ENCODE results near the gene LBHD1.
A peak's percentile ranks its signal among the peaks of the same experiment; 100 is the strongest.
"Not testable (repeated sequence)": the region's sequence is repeated elsewhere in the genome, so short reads cannot be mapped to it uniquely, and the experiment has no call there.

LBHD1 gene

GRCh38 chr11:62644220-62644619 lies 27.8 kb downstream of the LBHD1 start:
- 98% methylated on average over 8 of the region's 8 CpGs for WGBS
- Histone ChIP-seq H3K9me3 (ENCODE audit: insufficient read depth, low read depth, low read length) (no peaks in the 10 kb centered on the region), H3K4me1 (ENCODE audit: insufficient read depth, low read length) (no peaks in the 10 kb centered on the region), H3K27ac (ENCODE audit: low read depth, low read length) (no peak overlapping the region), H3K9ac (ENCODE audit: low read depth, low read length) (no peak overlapping the region), H3K27me3 (ENCODE audit: insufficient read depth, low read length) (no peaks in the 10 kb centered on the region), H3K4me3 (ENCODE audit: low read length) (no peak overlapping the region), H3K36me3 (ENCODE audit: insufficient read depth, low read length) (peaks cover 45% of the 10 kb centered on the region)

- H3K4me1 ChIP-seq (ENCODE audit: insufficient read depth, low read length) = no peaks in the 10 kb centered on the region
- H3K27me3 ChIP-seq (ENCODE audit: insufficient read depth, low read length) = no peaks in the 10 kb centered on the region
- peaks cover 98% of the 10 kb centered on the region for H3K36me3 ChIP-seq (ENCODE audit: insufficient read depth, low read length)
- no peak overlapping the region for H3K9ac ChIP-seq (ENCODE audit: low read depth, low read length)
- no peaks in the 10 kb centered on the region for H3K9me3 ChIP-seq (ENCODE audit: insufficient read depth, low read depth, low read length)
- no peak overlapping the region for H3K4me3 ChIP-seq (ENCODE audit: low read length)
- no peak overlapping the region for H3K27ac ChIP-seq (ENCODE audit: low read depth, low read length)
- WGBS = 97% methylated on average over 6 of the region's 6 CpGs
These were observed 39.6 kb downstream of the LBHD1 start for GRCh38 chr11:62632492-62632891.

DNA sequence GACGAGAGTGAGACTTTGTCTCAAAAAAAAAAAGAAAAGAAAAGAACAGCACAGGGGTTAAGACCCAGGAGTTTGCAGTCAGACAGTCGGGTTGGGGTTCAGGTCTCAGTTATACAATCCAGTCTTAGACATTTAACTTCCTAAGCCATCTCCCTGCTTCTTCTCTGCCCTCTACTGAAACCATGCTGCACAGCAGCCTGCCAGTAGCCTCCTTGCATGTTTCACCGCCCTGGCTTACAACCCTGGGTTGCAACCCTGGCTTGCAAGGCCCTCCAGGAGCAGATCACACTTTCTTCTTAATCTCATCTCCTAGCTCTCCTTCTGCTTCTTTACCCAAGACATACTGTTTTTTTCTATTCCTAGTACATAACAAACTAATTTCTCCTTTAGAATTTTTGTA lies 44.4 kb downstream of the LBHD1 start:
- 92% methylated on average over 3 of the region's 3 CpGs for WGBS
- peaks cover 78% of the 10 kb centered on the region for H3K36me3 ChIP-seq (ENCODE audit: insufficient read depth, low read length)

DNA sequence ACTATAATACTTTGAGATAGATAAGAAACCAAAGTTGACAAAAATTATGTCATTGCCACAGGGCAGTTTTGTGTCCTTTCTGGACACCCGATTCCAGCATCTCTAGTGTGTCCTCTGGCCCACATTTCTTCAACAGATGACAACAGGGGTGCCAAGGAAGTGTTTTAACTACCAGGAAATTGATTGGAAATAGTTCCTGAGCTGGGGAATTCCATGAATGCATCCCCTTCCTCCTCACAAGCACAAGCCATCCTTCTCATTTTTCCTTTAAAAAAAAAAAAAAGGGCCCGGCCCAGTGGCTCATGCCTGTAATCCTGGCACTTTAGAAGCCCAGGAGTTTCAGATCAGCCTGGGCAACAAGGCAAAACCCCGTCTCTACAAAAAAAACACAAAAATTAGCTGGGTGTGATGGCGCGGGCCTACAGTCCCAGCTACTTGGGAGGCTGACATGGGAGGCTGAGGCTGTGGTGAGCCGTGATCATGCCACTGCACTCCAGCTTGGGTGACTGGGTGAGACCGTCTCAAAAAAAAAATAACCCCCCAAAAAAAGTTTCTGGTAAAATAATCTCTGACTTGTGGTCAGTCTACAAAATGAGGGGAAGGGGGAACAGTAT lies 49.5 kb downstream of the LBHD1 start:
- Histone ChIP-seq H3K27me3 (ENCODE audit: insufficient read depth, low read length) (no peaks in the 10 kb centered on the region), H3K36me3 (ENCODE audit: insufficient read depth, low read length) (peaks cover 27% of the 10 kb centered on the region), H3K4me3 (ENCODE audit: low read length) (peak overlapping the region; percentile 93), H3K27ac (ENCODE audit: low read depth, low read length) (peak overlapping the region; percentile 91), H3K4me1 (ENCODE audit: insufficient read depth, low read length) (peaks cover 10% of the 10 kb centered on the region; the same call in 1 of the 2 replicates), H3K9me3 (ENCODE audit: insufficient read depth, low read depth, low read length) (no peaks in the 10 kb centered on the region), H3K9ac (ENCODE audit: low read depth, low read length) (peak overlapping the region; percentile 21)
- 87% methylated on average over 6 of the region's 7 CpGs for WGBS

More for the DNA sequence above, 44.4 kb downstream of the LBHD1 start:
- H3K4me1 ChIP-seq (ENCODE audit: insufficient read depth, low read length) = no peaks in the 10 kb centered on the region
- H3K9ac ChIP-seq (ENCODE audit: low read depth, low read length) = no peak overlapping the region
- no peak overlapping the region for H3K4me3 ChIP-seq (ENCODE audit: low read length)
- H3K9me3 ChIP-seq (ENCODE audit: insufficient read depth, low read depth, low read length) = no peaks in the 10 kb centered on the region
- no peak overlapping the region for H3K27ac ChIP-seq (ENCODE audit: low read depth, low read length)
- H3K27me3 ChIP-seq (ENCODE audit: insufficient read depth, low read length) = no peaks in the 10 kb centered on the region

DNA sequence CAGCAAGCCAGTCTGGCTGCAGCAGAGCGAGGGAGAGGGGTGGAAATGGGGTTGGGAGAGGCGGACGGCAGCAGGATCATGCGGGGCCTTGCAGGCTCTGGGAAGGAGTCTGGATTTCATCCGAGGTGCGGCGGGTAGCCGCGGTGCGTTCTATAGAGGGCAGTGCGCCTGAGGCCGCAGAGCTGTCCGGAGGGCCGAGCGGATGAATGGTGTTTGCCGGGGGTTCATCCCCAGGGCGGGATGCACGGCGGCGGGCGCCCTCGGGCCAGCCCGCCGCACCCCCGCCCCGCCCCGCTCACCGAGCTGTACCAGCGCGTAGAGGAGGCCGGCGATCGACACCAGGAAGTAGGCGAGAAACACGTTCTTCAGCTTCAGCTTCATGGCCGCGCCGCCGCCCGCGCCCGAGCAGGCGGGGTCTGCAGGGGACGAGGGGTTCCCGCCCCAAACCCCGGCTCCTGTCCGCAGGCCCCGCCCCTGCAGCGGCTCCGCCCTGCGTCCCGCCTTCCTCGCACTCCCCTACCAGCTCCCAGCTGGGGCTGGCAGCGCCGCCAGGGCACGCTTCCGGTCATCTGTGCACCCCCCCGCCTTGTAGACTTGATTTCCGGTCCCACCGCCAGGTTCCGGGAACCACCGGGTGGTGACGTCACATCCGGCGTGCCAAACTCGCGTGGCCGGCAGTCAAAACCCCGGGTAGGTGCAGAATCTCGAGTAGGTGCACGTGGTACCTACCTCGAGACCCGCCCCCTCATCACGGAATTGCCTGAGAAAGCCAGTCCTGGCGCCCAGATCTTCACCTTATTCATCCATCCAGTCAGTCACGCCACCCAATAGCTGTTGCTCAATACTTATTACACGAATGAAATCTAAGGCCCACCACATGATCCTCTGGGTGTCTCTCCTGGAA lies 50.2 kb downstream of the LBHD1 start, which contains the start of gene B3GAT3:
TSS of gene B3GAT3 (minus strand) at position 420 of the 904 bp plus-strand sequence. CDS start at position 381, 39 bp downstream.
- Histone ChIP-seq H3K9ac (ENCODE audit: low read depth, low read length) (peak within 1 kb of the TSS; percentile 87), H3K4me1 (ENCODE audit: insufficient read depth, low read length) (peaks cover 10% of the 10 kb centered on the region; the same call in 1 of the 2 replicates), H3K9me3 (ENCODE audit: insufficient read depth, low read depth, low read length) (no peaks in the 10 kb centered on the region), H3K36me3 (ENCODE audit: insufficient read depth, low read length) (peaks cover 20% of the 10 kb centered on the region), H3K27me3 (ENCODE audit: insufficient read depth, low read length) (no peaks in the 10 kb centered on the region), H3K27ac (ENCODE audit: low read depth, low read length) (peak within 1 kb of the TSS; percentile 91), H3K4me3 (ENCODE audit: low read length) (peak within 1 kb of the TSS; percentile 93)
- WGBS = 3% methylated on average over 77 of the region's 77 CpGs

- peak overlapping the region; percentile 91 for H3K27ac ChIP-seq (ENCODE audit: low read depth, low read length)
- peak overlapping the region; percentile 87 for H3K9ac ChIP-seq (ENCODE audit: low read depth, low read length)
- no peaks in the 10 kb centered on the region for H3K27me3 ChIP-seq (ENCODE audit: insufficient read depth, low read length)
- H3K9me3 ChIP-seq (ENCODE audit: insufficient read depth, low read depth, low read length) = no peaks in the 10 kb centered on the region
- peaks cover 17% of the 10 kb centered on the region for H3K36me3 ChIP-seq (ENCODE audit: insufficient read depth, low read length)
- peaks cover 10% of the 10 kb centered on the region; the same call in 1 of the 2 replicates for H3K4me1 ChIP-seq (ENCODE audit: insufficient read depth, low read length)
- peak overlapping the region; percentile 93 for H3K4me3 ChIP-seq (ENCODE audit: low read length)
- WGBS = 30% methylated on average over 6 of the region's 8 CpGs
These were observed 51.0 kb downstream of the LBHD1 start for GRCh38 chr11:62621027-62621566.

DNA sequence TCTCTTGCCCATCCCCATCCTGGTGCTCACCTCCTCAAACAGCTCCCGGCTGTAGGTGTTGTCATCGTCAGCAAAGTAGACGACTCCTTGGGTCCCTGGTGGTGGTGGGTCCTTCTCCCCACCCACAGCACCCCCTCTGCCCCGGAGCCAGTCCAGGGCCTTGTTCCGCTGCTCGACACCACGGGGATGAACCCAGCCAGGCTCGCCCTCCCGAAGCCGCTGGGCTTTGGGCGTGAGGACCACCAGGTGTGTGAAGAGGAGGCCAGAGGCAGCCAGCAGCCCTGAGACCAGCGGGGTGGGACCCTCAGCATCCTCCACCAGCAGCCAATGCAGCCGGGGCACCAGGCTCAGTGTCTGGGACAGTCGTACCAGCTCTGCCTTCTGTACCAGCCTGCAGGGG lies 55.1 kb downstream of the LBHD1 start:
- not testable (repeated sequence) for H3K36me3 ChIP-seq (ENCODE audit: insufficient read depth, low read length); H3K9ac ChIP-seq (ENCODE audit: low read depth, low read length); H3K27me3 ChIP-seq (ENCODE audit: insufficient read depth, low read length); H3K9me3 ChIP-seq (ENCODE audit: insufficient read depth, low read depth, low read length); H3K4me1 ChIP-seq (ENCODE audit: insufficient read depth, low read length); H3K27ac ChIP-seq (ENCODE audit: low read depth, low read length); H3K4me3 ChIP-seq (ENCODE audit: low read length)
- WGBS = 95% methylated on average over 12 of the region's 14 CpGs

GRCh38 chr11:62615521-62615920 lies 56.5 kb downstream of the LBHD1 start:
- 96% methylated on average over 7 of the region's 7 CpGs for WGBS
- peaks cover 6% of the 10 kb centered on the region; the same call in 1 of the 2 replicates for H3K4me1 ChIP-seq (ENCODE audit: insufficient read depth, low read length)
- no peak overlapping the region for H3K9ac ChIP-seq (ENCODE audit: low read depth, low read length)
- H3K9me3 ChIP-seq (ENCODE audit: insufficient read depth, low read depth, low read length) = no peaks in the 10 kb centered on the region
- peaks cover 10% of the 10 kb centered on the region; the same call in 1 of the 2 replicates for H3K27me3 ChIP-seq (ENCODE audit: insufficient read depth, low read length)
- H3K4me3 ChIP-seq (ENCODE audit: low read length) = no peak overlapping the region
- peaks cover 7% of the 10 kb centered on the region; the same call in 1 of the 2 replicates for H3K36me3 ChIP-seq (ENCODE audit: insufficient read depth, low read length)
- H3K27ac ChIP-seq (ENCODE audit: low read depth, low read length) = no peak overlapping the region

GRCh38 chr11:62614275-62614674 lies 57.8 kb downstream of the LBHD1 start:
- Histone ChIP-seq H3K36me3 (ENCODE audit: insufficient read depth, low read length) (peaks cover 7% of the 10 kb centered on the region; the same call in 1 of the 2 replicates), H3K4me1 (ENCODE audit: insufficient read depth, low read length) (peaks cover 5% of the 10 kb centered on the region; the same call in 1 of the 2 replicates), H3K27ac (ENCODE audit: low read depth, low read length) (no peak overlapping the region), H3K27me3 (ENCODE audit: insufficient read depth, low read length) (peaks cover 10% of the 10 kb centered on the region; the same call in 1 of the 2 replicates), H3K9ac (ENCODE audit: low read depth, low read length) (no peak overlapping the region), H3K9me3 (ENCODE audit: insufficient read depth, low read depth, low read length) (no peaks in the 10 kb centered on the region), H3K4me3 (ENCODE audit: low read length) (no peak overlapping the region)
- 75% methylated on average over 8 of the region's 8 CpGs for WGBS

DNA sequence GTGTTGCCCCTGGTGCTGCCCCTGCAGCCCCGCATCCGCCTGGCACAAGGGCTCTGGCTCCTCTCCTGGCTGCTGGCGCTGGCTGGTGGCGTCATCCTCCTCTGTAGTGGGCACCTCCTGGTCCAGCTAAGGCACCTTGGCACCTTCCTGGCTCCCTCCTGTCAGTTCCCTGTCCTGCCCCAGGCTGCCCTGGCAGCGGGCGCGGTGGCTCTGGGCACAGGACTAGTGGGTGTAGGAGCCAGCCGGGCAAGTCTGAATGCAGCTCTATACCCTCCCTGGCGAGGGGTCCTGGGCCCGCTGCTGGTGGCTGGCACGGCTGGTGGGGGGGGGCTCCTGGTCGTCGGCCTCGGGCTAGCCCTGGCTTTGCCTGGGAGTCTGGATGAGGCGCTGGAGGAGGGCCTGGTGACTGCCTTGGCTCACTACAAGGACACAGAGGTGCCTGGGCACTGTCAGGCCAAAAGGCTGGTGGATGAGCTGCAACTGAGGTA lies 58.7 kb downstream of the LBHD1 start:
- Histone ChIP-seq H3K9ac (ENCODE audit: low read depth, low read length) (no peak overlapping the region), H3K36me3 (ENCODE audit: insufficient read depth, low read length) (peaks cover 7% of the 10 kb centered on the region; the same call in 1 of the 2 replicates), H3K27ac (ENCODE audit: low read depth, low read length) (no peak overlapping the region), H3K27me3 (ENCODE audit: insufficient read depth, low read length) (peaks cover 10% of the 10 kb centered on the region; the same call in 1 of the 2 replicates), H3K9me3 (ENCODE audit: insufficient read depth, low read depth, low read length) (no peaks in the 10 kb centered on the region), H3K4me1 (ENCODE audit: insufficient read depth, low read length) (peaks cover 5% of the 10 kb centered on the region; the same call in 1 of the 2 replicates), H3K4me3 (ENCODE audit: low read length) (peak overlapping the region; percentile 31)
- WGBS = 84% methylated on average over 15 of the region's 15 CpGs

All from HUES64 (cell line).